Heart right ventricle (tissue), 16 donors: ENCODE results near the gene CMIP. TPM values are rescaled to one million over a fixed set of nuclear protein-coding genes. Genes with fewer than 3 reads are reported as not detected.
"Not testable (repeated sequence)": the region's sequence is repeated elsewhere in the genome, so short reads cannot be mapped to it uniquely, and the experiment has no call there.

Experiments used
- ATAC-seq, 8 donors: fragments of 200-7000 bp; cut with Tn5 transposase; one replicate each; pipeline ENCODE4 v1.9.1; 2020; ENCODE audit warnings: mild to moderate bottlenecking in 8 of 8, moderate library complexity in 8 of 8, moderate number of reproducible peaks in 1 of 8
- DNase-seq, 2 donors: peaks; one replicate each; pipeline ENCODE4 v3.0.0-alpha.2; 2020
- H3K27ac ChIP-seq, 10 donors: fragments of 200-600 bp; sonication (generic) in 2 of 10; one replicate each; pipeline versions ENCODE4 v1.5.0 to v1.8.0; 2020 to 2022; ENCODE audit warnings: mild to moderate bottlenecking in 3 of 10
- H3K27me3 ChIP-seq, 7 donors: fragments of 200-600 bp; one replicate each; pipeline ENCODE4 v1.8.0; 2021 to 2022; ENCODE audit warnings: mild to moderate bottlenecking in 2 of 7
- H3K36me3 ChIP-seq, 9 donors: fragments of 200-600 bp; sonication (generic) in 1 of 9; one replicate each; pipeline versions ENCODE4 v1.5.0 to v1.8.0; 2020 to 2022; ENCODE audit warnings: mild to moderate bottlenecking in 2 of 9
- H3K4me1 ChIP-seq, 9 donors: fragments of 200-600 bp; sonication (generic) in 1 of 9; one replicate each; pipeline versions ENCODE4 v1.5.0 to v1.8.0; 2020 to 2022; ENCODE audit warnings: mild to moderate bottlenecking in 4 of 9
- H3K4me3 ChIP-seq, 10 donors: fragments of 200-600 bp; sonication (generic) in 2 of 10; one replicate each; pipeline versions ENCODE4 v1.5.0 to v1.8.0; 2020 to 2022; ENCODE audit warnings: mild to moderate bottlenecking in 7 of 10, moderate library complexity in 2 of 10
- H3K9me3 ChIP-seq, 11 donors: fragments of 200-600 bp in 10 of 11; sonication (generic) in 2 of 11; one replicate each; pipeline versions ENCODE4 v1.5.0 to v1.8.0; 2013 to 2022; ENCODE audit warnings: mild to moderate bottlenecking in 2 of 11, control low read depth in 1 of 11, moderate library complexity in 1 of 11
- CTCF ChIP-seq, 9 donors: fragments of 200-600 bp; sonication (generic) in 2 of 9; IDR thresholded peaks; one replicate each; pipeline versions ENCODE4 v1.5.0 to v1.8.0; 2021 to 2022; ENCODE audit warnings: antibody characterized with exemption in 9 of 9, mild to moderate bottlenecking in 5 of 9, moderate library complexity in 1 of 9
- WGBS, 2 donors: extraction: QIAGEN DNeasy Blood & Tissue Kit; methylation state at CpG; one replicate each; pipeline ENCODE4 v1.1.7; 2013; ENCODE audit warnings: inconsistent platforms in 1 of 2; 5-methylcytosine and 5-hydroxymethylcytosine counted together
- intact Hi-C, 10 donors: fragments of 100-400 bp; cut with DNase I; formaldehyde crosslinking; loops; one replicate each; pipeline versions ENCODE4 v1.11.1 to v1.14.2; 2022
- polyA plus RNA-seq, 2 donors: library from polyadenylated mRNA; stranded (reverse); fragments of 200-250 nt; gene quantifications; one replicate each; pipeline ENCODE4 v1.2.3, GENCODE V29; 2013
- total RNA-seq, 10 donors: library from RNA; stranded (reverse); fragmentation: NEBNext Ultra II Directional in 3 of 10; extraction: Animal tissue kit (Norgen Biotek cat#: 25700) in 3 of 10; gene quantifications; one replicate each; pipeline versions ENCODE4 v1.2.1 to v1.2.4, GENCODE V29; 2021 to 2023
- donor health status: Arrhythmogenic right ventricular cardiomyopathy.
- donor health status: ischemic (EF 13 %, LVEDD 7.1; RV severe dilation, severe dysfunction).
- donor health status: healthy with polysubstance abuse.
- donor health status: DM: no; HTN: yes; CAD: no.
- donor health status: DM: no; HTN: no; CAD: no.
- donor health status: ischemic (EF 25% LVEDD 6.9; RV normal size, moderate dysfunction).
- donor health status: ischemic (EF 25% LVEDD 5.7; RV mildly dilated, moderate dysfunction).
- donor health status: healthy.
- donor health status: DM: yes; HTN: yes; CAD: no.
- donor health status: Ischemic cardiomyopathy.
- donor health status: ischemic (EF 35%, LVEDD 5.7; RV mildly dilated, moderate dysfunction).
- donor health status: nonischemic (EF 11% LVEDD 7.7; RV severe dilation, severe dysfunction).
- donor health status: DM: yes; HTN: yes; CAD: no.
- donor health status: PGD.
- donor health status: ischemic (EF 29% LVEDD 5.4; RV normal size, mild dysfunction).
- donor health status: nonischemic (EF 23%, LVEDD 6.1; RV moderate dilation, normal function).

The CMIP gene
- total and polyA plus RNA-seq, 12 donors = 5.4 to 32.8 (median 13.0) TPM

GRCh38 chr16:81421536-81421935 lies 23.1 kb upstream of the CMIP start:
- H3K9me3 ChIP-seq = peaks cover 0 to 11% (median 0%) of the 10 kb centered on the region in 11 donors
- ATAC-seq = no peak
- intact Hi-C loops = no loop called here
- no peak overlapping the region for H3K27ac ChIP-seq
- no peak for DNase-seq
- 82 to 87% methylated on average over 11 of the region's 11 CpGs for WGBS, 2 donors
- no peak overlapping the region for H3K4me3 ChIP-seq
- H3K4me1 ChIP-seq = peaks cover 0 to 11% (median 0%) of the 10 kb centered on the region in 9 donors
- H3K27me3 ChIP-seq = peaks cover 0 to 4% (median 0%) of the 10 kb centered on the region in 7 donors
- no peak for TF ChIP-seq CTCF (IDR thresholded peaks at IDR 0.05)
- no peaks in the 10 kb centered on the region for H3K36me3 ChIP-seq

- DNase-seq, H3K27ac ChIP-seq, H3K4me3 ChIP-seq, ATAC-seq, H3K36me3 ChIP-seq, H3K27me3 ChIP-seq: not testable (repeated sequence)
- WGBS, 2 donors = 97% methylated on average over 7 of the region's 7 CpGs
- intact Hi-C loops = loop anchor here in 1 of 10 donors (2.0 kb wide), 1 partner anchor 31 kb away; no protein-coding TSS in a partner anchor
- peaks cover 0 to 11% (median 0%) of the 10 kb centered on the region in 11 donors for H3K9me3 ChIP-seq
- peaks cover 0 to 11% (median 0%) of the 10 kb centered on the region in 9 donors for H3K4me1 ChIP-seq
Measured at GRCh38 chr16:81422153-81422552, 22.5 kb upstream of the CMIP start.

- no peak overlapping the region for H3K27ac ChIP-seq
- no peaks in the 10 kb centered on the region for H3K27me3 ChIP-seq
- H3K36me3 ChIP-seq = no peaks in the 10 kb centered on the region
- no peak overlapping the region for H3K4me3 ChIP-seq
- DNase-seq (no peak), ATAC-seq (no peak)
- intact Hi-C loops = no loop called here
- H3K4me1 ChIP-seq = peaks cover 0 to 16% (median 0%) of the 10 kb centered on the region in 9 donors
- peaks cover 0 to 11% (median 0%) of the 10 kb centered on the region in 11 donors for H3K9me3 ChIP-seq
- WGBS, 2 donors = 20 to 45% methylated on average over 1 of the region's 1 CpG
- no peak for TF ChIP-seq CTCF (IDR thresholded peaks at IDR 0.05)
Measured at GRCh38 chr16:81424771-81425170, 19.8 kb upstream of the CMIP start.

- Histone ChIP-seq H3K27ac (no peak overlapping the region), H3K4me3 (no peak overlapping the region), H3K27me3 (no peaks in the 10 kb centered on the region), H3K36me3 (no peaks in the 10 kb centered on the region), H3K9me3 (peaks cover 0 to 4% (median 0%) of the 10 kb centered on the region in 11 donors), H3K4me1 (peaks cover 0 to 27% (median 0%) of the 10 kb centered on the region in 9 donors)
- WGBS, 2 donors = 84 to 90% methylated on average over 6 of the region's 6 CpGs
- TF ChIP-seq CTCF (IDR thresholded peaks at IDR 0.05) = no peak
- DNase-seq (no peak), ATAC-seq (no peak)
- intact Hi-C loops = no loop called here
Measured at GRCh38 chr16:81427219-81427618, 17.4 kb upstream of the CMIP start.

GRCh38 chr16:81429045-81429521 lies 15.5 kb upstream of the CMIP start:
- no peaks in the 10 kb centered on the region for H3K27me3 ChIP-seq
- no peak overlapping the region for H3K27ac ChIP-seq
- peaks cover 0 to 27% (median 0%) of the 10 kb centered on the region in 9 donors for H3K4me1 ChIP-seq
- TF ChIP-seq CTCF (IDR thresholded peaks at IDR 0.05) = peak in 7 of 9 donors; percentile 41 to 62 (median 53)
- WGBS, 2 donors = 49 to 52% methylated on average over 3 of the region's 3 CpGs
- ATAC-seq = peak in 5 of 8 donors; percentile 17 to 57 (median 42)
- no peaks in the 10 kb centered on the region for H3K36me3 ChIP-seq
- intact Hi-C loops = no loop called here
- no peaks in the 10 kb centered on the region for H3K9me3 ChIP-seq
- H3K4me3 ChIP-seq = no peak overlapping the region
- DNase-seq = no peak
